A549 (cell line): ENCODE results near the gene TMEM175.

Experiments
- CTCF ChIP-seq: fragments of >200 bp; sonication (Bioruptor Twin); formaldehyde crosslinking; IDR thresholded peaks from 3 replicates; pipeline ENCODE4 v1.5.1; 2016
- ELK1 ChIP-seq: fragments of 150-350 bp; IDR thresholded peaks from 2 replicates; pipeline ENCODE4 v1.6.1; 2014; ENCODE audit warnings: low read depth, mild to moderate bottlenecking, low read length
- EP300 ChIP-seq, 2 experiments: fragments of >200 bp; sonication (Bioruptor Twin); formaldehyde crosslinking; IDR thresholded peaks; 2 replicates in 1 of 2; 3 replicates in 1 of 2; pipeline ENCODE4 v1.6.1; 2016 to 2017
- FOSL2 ChIP-seq, 2 experiments: fragments of 450-650 bp in 1 of 2; fragments of >200 bp in 1 of 2; sonication (Bioruptor Twin) in 1 of 2; formaldehyde crosslinking; IDR thresholded peaks; 2 replicates each; pipeline versions ENCODE4 v1.5.0 to v1.6.1; 2016 to 2020; ENCODE audit warnings: mild to moderate bottlenecking in 1 of 2, moderate library complexity in 1 of 2
- HES2 ChIP-seq: fragments of >200 bp; sonication (Bioruptor Twin); formaldehyde crosslinking; IDR thresholded peaks from 2 replicates; pipeline ENCODE4 v1.6.1; 2016
- KDM5A ChIP-seq: fragments of 200-600 bp; sonication (generic); IDR thresholded peaks from 2 replicates; pipeline ENCODE4 v1.6.1; 2016; ENCODE audit warnings: antibody characterized with exemption, mild to moderate bottlenecking
- NR3C1 ChIP-seq: fragments of >200 bp; sonication (Bioruptor Twin); formaldehyde crosslinking; IDR thresholded peaks from 3 replicates; pipeline ENCODE4 v1.6.1; 2017
- RAD21 ChIP-seq, 2 experiments: fragments of >200 bp in 1 of 2; sonication (Bioruptor Twin) in 1 of 2; formaldehyde crosslinking in 1 of 2; IDR thresholded peaks in 1 of 2; conservative IDR thresholded peaks in 1 of 2; 2 replicates in 1 of 2; 3 replicates in 1 of 2; pipeline ENCODE4 v1.6.1; 2012 to 2018; ENCODE audit warnings: inconsistent platforms in 1 of 2
- USF2 ChIP-seq: fragments of 450-650 bp; IDR thresholded peaks from 2 replicates; pipeline ENCODE4 v1.6.1; 2014; ENCODE audit warnings: antibody characterized with exemption

GRCh38 chr4:885353-885752 lies 46.9 kb upstream of the TMEM175 start:
- TF ChIP-seq CTCF (no peak), ELK1 (no peak), EP300 (IDR thresholded peaks at IDR 0.05) (no peak), USF2 (no peak), HES2 (no peak), RAD21 (conservative IDR thresholded peaks at IDR 0.05 in 1 of 2, IDR thresholded peaks at IDR 0.05 in 1 of 2) (no peak), KDM5A (no peak), NR3C1 (no peak), FOSL2 (IDR thresholded peaks at IDR 0.05) (no peak), FOSL2 (CRISPR knock-in tag; IDR thresholded peaks at IDR 0.05) (no peak)
